Islet precursor cell (in vitro differentiated cells): ENCODE data around the gene ECT2L.

Experiments used
- DNase-seq: peaks from one replicate; pipeline ENCODE4 v3.0.0-alpha.2; 2018

Gene ECT2L

GRCh38 chr6:138943089-138943625 lies 147.3 kb downstream of the ECT2L start:
- DNase-seq, result no peak

- DNase-seq, result peak; percentile 62
Observed at GRCh38 chr6:138944412-138944811, 148.5 kb downstream of the ECT2L start.

- peak; percentile 53 for DNase-seq
Observed at GRCh38 chr6:138945354-138945753, 149.5 kb downstream of the ECT2L start.

- no peak for DNase-seq
Observed at GRCh38 chr6:138948004-138948403, 152.1 kb downstream of the ECT2L start.

- no peak for DNase-seq
Observed at GRCh38 chr6:138948546-138949179, 152.8 kb downstream of the ECT2L start.

GRCh38 chr6:138953451-138953850 lies 157.6 kb downstream of the ECT2L start:
- no peak for DNase-seq
